ENCODE measurements around the gene TRERF1.

TRERF1 gene

DNA sequence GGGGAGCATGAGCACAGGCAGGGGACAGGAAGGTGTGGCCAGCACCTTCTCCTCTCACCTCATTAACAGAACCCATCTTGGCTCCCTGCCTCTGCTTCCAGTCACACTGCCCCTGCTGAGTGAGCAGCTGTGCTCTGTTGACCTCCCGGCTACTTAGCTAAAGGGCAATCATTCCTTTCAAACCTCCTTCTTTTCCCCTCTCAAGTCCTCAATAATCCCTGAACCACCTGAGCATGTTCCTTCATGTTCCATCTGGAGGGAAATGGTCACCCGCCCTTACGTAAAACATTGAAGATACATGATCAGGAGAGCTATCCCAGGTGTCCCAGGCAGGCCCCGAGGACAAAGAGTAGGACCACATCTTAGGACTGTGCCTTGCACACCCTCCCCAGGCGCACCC is 212.4 kb downstream of the TRERF1 start:
- Histone ChIP-seq H2AFZ (ENCODE audit: low read depth, low read length, severe bottlenecking) (no peak overlapping the region), H3K27me3 (ENCODE audit: low read length) (no peaks in the 10 kb centered on the region), H3K4me2 (ENCODE audit: low read depth, low read length, poor library complexity, severe bottlenecking) (no peak overlapping the region), H4K20me1 (ENCODE audit: low read depth, low read length) (no peaks in the 10 kb centered on the region), H3K9ac (ENCODE audit: low read length) (no peak overlapping the region), H3K9me2 (replicated peaks; ENCODE audit: insufficient read depth, low read length) (no peaks in the 10 kb centered on the region), H3K27ac (ENCODE audit: low read depth, low read length) (no peak overlapping the region), H3K9me3 (ENCODE audit: insufficient read depth, low read length) (no peaks in the 10 kb centered on the region), H3K36me3 (ENCODE audit: low read length) (no peaks in the 10 kb centered on the region), H3K79me2 (ENCODE audit: insufficient read depth, low read length) (no peaks in the 10 kb centered on the region), H3F3A (ENCODE audit: insufficient read depth) (no peaks in the 10 kb centered on the region), H3K4me3 (ENCODE audit: insufficient read depth, low read length, poor library complexity, severe bottlenecking) (no peak overlapping the region)
- no peak for TF ChIP-seq CTCF (IDR thresholded peaks at IDR 0.05; ENCODE audit: insufficient read depth, low read length, poor library complexity, severe bottlenecking)
- no peak for TF ChIP-seq EZH2phosphoT487 (conservative IDR thresholded peaks at IDR 0.05; ENCODE audit: low read length)

- Histone ChIP-seq H3K9ac (ENCODE audit: low read length) (no peak overlapping the region), H2AFZ (ENCODE audit: low read depth, low read length, severe bottlenecking) (no peak overlapping the region), H4K20me1 (ENCODE audit: low read depth, low read length) (no peaks in the 10 kb centered on the region), H3K36me3 (ENCODE audit: low read length) (no peaks in the 10 kb centered on the region), H3K9me2 (replicated peaks; ENCODE audit: insufficient read depth, low read length) (no peaks in the 10 kb centered on the region), H3K27ac (ENCODE audit: low read depth, low read length) (no peak overlapping the region), H3K9me3 (ENCODE audit: insufficient read depth, low read length) (no peaks in the 10 kb centered on the region), H3K79me2 (ENCODE audit: insufficient read depth, low read length) (no peaks in the 10 kb centered on the region), H3K4me2 (ENCODE audit: low read depth, low read length, poor library complexity, severe bottlenecking) (no peak overlapping the region), H3K4me3 (ENCODE audit: insufficient read depth, low read length, poor library complexity, severe bottlenecking) (no peak overlapping the region), H3F3A (ENCODE audit: insufficient read depth) (no peaks in the 10 kb centered on the region), H3K27me3 (ENCODE audit: low read length) (no peaks in the 10 kb centered on the region)
- TF ChIP-seq CTCF (IDR thresholded peaks at IDR 0.05; ENCODE audit: insufficient read depth, low read length, poor library complexity, severe bottlenecking) (no peak), EZH2phosphoT487 (conservative IDR thresholded peaks at IDR 0.05; ENCODE audit: low read length) (no peak)
Observed at GRCh38 chr6:42237857-42238256, 213.9 kb downstream of the TRERF1 start.

GRCh38 chr6:42236682-42237473 is 214.8 kb downstream of the TRERF1 start:
- no peak overlapping the region for H2AFZ ChIP-seq (ENCODE audit: low read depth, low read length, severe bottlenecking)
- H4K20me1 ChIP-seq (ENCODE audit: low read depth, low read length), result no peaks in the 10 kb centered on the region
- H3K9me3 ChIP-seq (ENCODE audit: insufficient read depth, low read length), result no peaks in the 10 kb centered on the region
- H3K4me3 ChIP-seq (ENCODE audit: insufficient read depth, low read length, poor library complexity, severe bottlenecking), result no peak overlapping the region
- no peaks in the 10 kb centered on the region for H3K9me2 ChIP-seq (replicated peaks; ENCODE audit: insufficient read depth, low read length)
- no peak overlapping the region for H3K4me2 ChIP-seq (ENCODE audit: low read depth, low read length, poor library complexity, severe bottlenecking)
- TF ChIP-seq EZH2phosphoT487 (conservative IDR thresholded peaks at IDR 0.05; ENCODE audit: low read length), result no peak
- TF ChIP-seq CTCF (IDR thresholded peaks at IDR 0.05; ENCODE audit: insufficient read depth, low read length, poor library complexity, severe bottlenecking), result no peak
- no peaks in the 10 kb centered on the region for H3K27me3 ChIP-seq (ENCODE audit: low read length)
- H3F3A ChIP-seq (ENCODE audit: insufficient read depth), result no peaks in the 10 kb centered on the region
- H3K9ac ChIP-seq (ENCODE audit: low read length), result no peak overlapping the region
- no peaks in the 10 kb centered on the region for H3K36me3 ChIP-seq (ENCODE audit: low read length)
- no peaks in the 10 kb centered on the region for H3K79me2 ChIP-seq (ENCODE audit: insufficient read depth, low read length)
- no peak overlapping the region for H3K27ac ChIP-seq (ENCODE audit: low read depth, low read length)
